ENCODE data around the gene SEPTIN8. TPM values are rescaled to one million over a fixed set of nuclear protein-coding genes. Genes with fewer than 3 reads are reported as not detected.

The SEPTIN8 gene
- total RNA-seq, 4 donors from 2014 or later: 31.6 to 46.4 (median 34.9) TPM

GRCh38 chr5:132816083-132816482 is 39.0 kb upstream of the SEPTIN8 start:
- H3K4me1 ChIP-seq: peaks cover 0 to 33% (median 9%) of the 10 kb centered on the region in 3 donors
- H3K36me3 ChIP-seq: no peaks in the 10 kb centered on the region
- no peak overlapping the region for H3K27ac ChIP-seq
- no peaks in the 10 kb centered on the region for H3K9me3 ChIP-seq
- H3K27me3 ChIP-seq: peaks cover 50% of the 10 kb centered on the region
- WGBS, 2 donors (ENCODE audit: low coverage in 1 of 2): 85 to 87% methylated on average over 2 of the region's 2 CpGs
- H3K4me3 ChIP-seq: no peak overlapping the region
- no peak for TF ChIP-seq EP300 (IDR thresholded peaks at IDR 0.05)
- no peak for TF ChIP-seq POLR2A (IDR thresholded peaks at IDR 0.05)
- no peak for TF ChIP-seq CTCF (IDR thresholded peaks at IDR 0.05)
- no peak for TF ChIP-seq POLR2AphosphoS5 (IDR thresholded peaks at IDR 0.05)
- ATAC-seq: no peak

- Histone ChIP-seq H3K36me3 (no peaks in the 10 kb centered on the region), H3K27me3 (peaks cover 56% of the 10 kb centered on the region), H3K4me3 (no peak overlapping the region), H3K4me1 (peaks cover 0 to 33% (median 9%) of the 10 kb centered on the region in 3 donors), H3K27ac (no peak overlapping the region), H3K9me3 (no peaks in the 10 kb centered on the region)
- no peak for ATAC-seq
- TF ChIP-seq CTCF (IDR thresholded peaks at IDR 0.05) (no peak), POLR2A (IDR thresholded peaks at IDR 0.05) (no peak), EP300 (IDR thresholded peaks at IDR 0.05) (no peak), POLR2AphosphoS5 (IDR thresholded peaks at IDR 0.05) (no peak)
- WGBS, 2 donors (ENCODE audit: low coverage in 1 of 2): 80 to 89% methylated on average over 1 of the region's 1 CpG
Measured at GRCh38 chr5:132815454-132815853, 38.4 kb upstream of the SEPTIN8 start.

- Histone ChIP-seq H3K9me3 (no peaks in the 10 kb centered on the region), H3K4me3 (peak overlapping the region in 1 of 2 donors; percentile 50), H3K27ac (no peak overlapping the region), H3K36me3 (no peaks in the 10 kb centered on the region), H3K4me1 (peaks cover 0 to 26% (median 9%) of the 10 kb centered on the region in 3 donors), H3K27me3 (peaks cover 64% of the 10 kb centered on the region)
- TF ChIP-seq POLR2A (IDR thresholded peaks at IDR 0.05) (no peak), POLR2AphosphoS5 (IDR thresholded peaks at IDR 0.05) (no peak), CTCF (IDR thresholded peaks at IDR 0.05) (no peak), EP300 (IDR thresholded peaks at IDR 0.05) (no peak)
- no peak for ATAC-seq
- WGBS, 2 donors (ENCODE audit: low coverage in 1 of 2): 83% methylated on average over 7 of the region's 81 CpGs; no CpG with 5 or more reads in 1 of the 2 donors
Measured at GRCh38 chr5:132814503-132815294, 37.7 kb upstream of the SEPTIN8 start.

- no peak for TF ChIP-seq POLR2A (IDR thresholded peaks at IDR 0.05)
- no peak for TF ChIP-seq EP300 (IDR thresholded peaks at IDR 0.05)
- no peak for TF ChIP-seq CTCF (IDR thresholded peaks at IDR 0.05)
- no peak for TF ChIP-seq POLR2AphosphoS5 (IDR thresholded peaks at IDR 0.05)
- Histone ChIP-seq H3K4me1 (peaks cover 0 to 22% (median 9%) of the 10 kb centered on the region in 3 donors), H3K36me3 (no peaks in the 10 kb centered on the region), H3K9me3 (no peaks in the 10 kb centered on the region), H3K4me3 (peak overlapping the region in 1 of 2 donors; percentile 50), H3K27me3 (peaks cover 56% of the 10 kb centered on the region), H3K27ac (peak overlapping the region in 1 of 4 donors; percentile 38)
- peak; percentile 48 for ATAC-seq
- no CpG with 5 or more reads among the region's 110 CpGs for WGBS, 2 donors (ENCODE audit: low coverage in 1 of 2)
Measured at GRCh38 chr5:132813599-132814502, 36.8 kb upstream of the SEPTIN8 start.
